ENCODE results near the gene KRT6B. TPM values are rescaled to one million over a fixed set of nuclear protein-coding genes. Genes with fewer than 3 reads are reported as not detected.
"Not testable (repeated sequence)": the region's sequence is repeated elsewhere in the genome, so short reads cannot be mapped to it uniquely, and the experiment has no call there.

The KRT6B gene
- total RNA-seq (1 to 10 TPM in 2 of 6 donors, under 1 TPM in 3, not detected in 1; 0.08 to 3.6 (median 0.20) TPM), polyA plus RNA-seq (under 1 TPM in 1 of 2 donors, not detected in 1; 0.23 TPM)

DNA sequence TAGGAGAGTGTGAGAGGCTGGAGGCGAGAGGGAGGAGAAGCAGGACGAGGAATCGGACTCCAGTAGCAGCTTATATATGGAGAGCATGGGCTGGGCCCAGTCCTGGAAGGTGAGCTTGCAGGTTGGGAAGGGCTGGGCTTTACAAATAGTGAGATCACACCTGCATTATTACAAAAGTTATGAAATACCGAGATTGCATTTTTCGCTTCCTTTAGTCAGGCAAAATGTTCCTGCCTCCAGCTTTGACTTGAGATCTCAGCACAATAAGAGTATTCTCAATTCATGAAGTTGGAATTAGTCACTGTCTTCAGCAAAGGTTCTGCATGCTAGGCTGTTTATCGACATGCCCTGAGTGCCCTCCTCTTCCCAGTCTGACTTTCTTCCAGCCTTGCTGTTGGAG lies at the start of gene KRT6B:
Gene KRT6B, minus strand, starts transcription at position 46 of the 400 bp plus-strand sequence. CDS start 68 bp downstream, outside the sequence.
- Histone ChIP-seq H3K4me3 (no peak within 1 kb of the TSS), H3K27me3 (no peaks in the 10 kb centered on the region), H3K4me1 (no peaks in the 10 kb centered on the region), H3K9me3 (no peaks in the 10 kb centered on the region), H3K27ac (no peak within 1 kb of the TSS), H3K36me3 (no peaks in the 10 kb centered on the region)
- TF ChIP-seq, protein P1, sequence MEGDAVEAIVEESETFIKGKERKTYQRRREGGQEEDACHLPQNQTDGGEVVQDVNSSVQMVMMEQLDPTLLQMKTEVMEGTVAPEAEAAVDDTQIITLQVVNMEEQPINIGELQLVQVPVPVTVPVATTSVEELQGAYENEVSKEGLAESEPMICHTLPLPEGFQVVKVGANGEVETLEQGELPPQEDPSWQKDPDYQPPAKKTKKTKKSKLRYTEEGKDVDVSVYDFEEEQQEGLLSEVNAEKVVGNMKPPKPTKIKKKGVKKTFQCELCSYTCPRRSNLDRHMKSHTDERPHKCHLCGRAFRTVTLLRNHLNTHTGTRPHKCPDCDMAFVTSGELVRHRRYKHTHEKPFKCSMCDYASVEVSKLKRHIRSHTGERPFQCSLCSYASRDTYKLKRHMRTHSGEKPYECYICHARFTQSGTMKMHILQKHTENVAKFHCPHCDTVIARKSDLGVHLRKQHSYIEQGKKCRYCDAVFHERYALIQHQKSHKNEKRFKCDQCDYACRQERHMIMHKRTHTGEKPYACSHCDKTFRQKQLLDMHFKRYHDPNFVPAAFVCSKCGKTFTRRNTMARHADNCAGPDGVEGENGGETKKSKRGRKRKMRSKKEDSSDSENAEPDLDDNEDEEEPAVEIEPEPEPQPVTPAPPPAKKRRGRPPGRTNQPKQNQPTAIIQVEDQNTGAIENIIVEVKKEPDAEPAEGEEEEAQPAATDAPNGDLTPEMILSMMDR (IDR thresholded peaks at IDR 0.05) = no peak
- intact Hi-C loops (cut with DNase I) = no loop called here
- 74 to 79% methylated on average over 6 of the region's 6 CpGs for WGBS, 2 donors
- FAIRE-seq = no peak
- DNase-seq = no peak
- peak in 3 of 4 donors; percentile 23 to 30 (median 26) for ATAC-seq

DNA sequence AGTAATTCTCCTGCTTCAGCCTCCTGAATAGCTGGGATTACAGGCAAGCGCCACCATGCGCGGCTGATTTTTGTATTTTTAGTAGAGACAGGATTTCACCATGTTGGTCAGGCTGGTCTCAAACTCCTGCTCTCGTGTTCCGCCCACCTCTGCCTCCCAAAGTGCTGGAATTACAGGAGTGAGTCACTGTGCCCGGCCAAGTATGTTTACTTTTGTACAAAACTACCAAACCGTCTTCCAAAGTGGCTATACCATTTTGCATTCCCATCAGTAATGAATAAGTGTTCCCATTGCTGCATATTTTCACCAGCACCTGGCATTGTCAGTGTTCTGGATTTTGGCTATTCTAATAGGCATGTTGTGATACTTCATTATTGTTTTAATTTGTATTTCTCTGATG lies 49.5 kb upstream of the KRT6B start:
- Histone ChIP-seq H3K4me1 (no peaks in the 10 kb centered on the region), H3K36me3 (no peaks in the 10 kb centered on the region), H3K27ac (no peak overlapping the region), H3K9me3 (no peaks in the 10 kb centered on the region), H3K4me3 (no peak overlapping the region), H3K27me3 (peaks cover 0 to 3% (median 0%) of the 10 kb centered on the region in 4 donors)
- TF ChIP-seq, protein P1 (IDR thresholded peaks at IDR 0.05) = no peak
- ATAC-seq = no peak
- DNase-seq = no peak
- WGBS, 2 donors = 77 to 84% methylated on average over 7 of the region's 7 CpGs
- intact Hi-C loops (cut with DNase I) = no loop called here
- FAIRE-seq = no peak

GRCh38 chr12:52500574-52500973 lies 48.6 kb upstream of the KRT6B start:
- H3K36me3 ChIP-seq; H3K27ac ChIP-seq; DNase-seq; intact Hi-C loops (cut with DNase I); H3K9me3 ChIP-seq; FAIRE-seq; ATAC-seq; H3K27me3 ChIP-seq; H3K4me1 ChIP-seq; H3K4me3 ChIP-seq: not testable (repeated sequence)
- WGBS, 2 donors = 51 to 57% methylated on average over 6 of the region's 6 CpGs

DNA sequence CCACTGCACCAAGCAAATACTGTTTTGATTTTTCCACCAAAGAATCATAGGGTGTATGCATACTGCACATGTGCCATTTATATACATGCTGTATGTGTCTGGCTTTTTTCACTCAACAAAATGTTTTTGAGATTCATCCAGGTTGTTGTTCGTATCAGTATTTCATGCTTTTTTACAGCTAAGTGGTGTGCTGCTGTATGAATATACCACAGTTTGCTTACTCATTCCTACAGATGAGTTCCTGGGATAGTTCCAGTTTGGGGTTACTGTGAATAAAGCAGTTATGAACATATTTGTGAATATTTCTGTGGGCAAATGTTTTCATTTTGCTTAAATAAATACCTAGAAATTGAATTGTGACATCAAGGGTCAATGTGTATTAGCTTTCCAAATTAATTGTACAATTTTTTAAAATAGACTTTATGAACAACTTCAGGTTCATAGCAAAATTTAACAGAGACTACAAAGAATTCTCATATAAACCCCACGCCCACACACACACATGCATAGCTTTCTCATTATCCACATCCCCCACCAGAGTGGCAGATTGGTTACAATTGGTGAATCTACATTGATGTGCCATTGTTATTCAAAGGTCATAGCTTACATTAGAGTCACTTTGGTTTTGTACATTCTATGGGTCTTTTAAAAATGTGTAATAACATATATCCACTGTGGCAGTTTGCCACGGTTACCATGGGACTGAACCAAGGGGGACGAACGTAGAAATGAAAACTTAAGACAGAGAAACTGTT lies 48.0 kb upstream of the KRT6B start:
- intact Hi-C loops (cut with DNase I) = loop anchor here in 1 of 3 donors (10.0 kb wide), 1 partner anchor 105 kb away; no protein-coding TSS in a partner anchor
- ATAC-seq (no peak), FAIRE-seq (no peak), DNase-seq (no peak)
- no peak overlapping the region for H3K4me3 ChIP-seq
- 68 to 84% methylated on average over 5 of the region's 5 CpGs for WGBS, 2 donors
- no peaks in the 10 kb centered on the region for H3K9me3 ChIP-seq
- H3K27ac ChIP-seq = no peak overlapping the region
- TF ChIP-seq, protein P1 (IDR thresholded peaks at IDR 0.05) = no peak
- H3K4me1 ChIP-seq = no peaks in the 10 kb centered on the region
- H3K27me3 ChIP-seq = no peaks in the 10 kb centered on the region
- no peaks in the 10 kb centered on the region for H3K36me3 ChIP-seq

DNA sequence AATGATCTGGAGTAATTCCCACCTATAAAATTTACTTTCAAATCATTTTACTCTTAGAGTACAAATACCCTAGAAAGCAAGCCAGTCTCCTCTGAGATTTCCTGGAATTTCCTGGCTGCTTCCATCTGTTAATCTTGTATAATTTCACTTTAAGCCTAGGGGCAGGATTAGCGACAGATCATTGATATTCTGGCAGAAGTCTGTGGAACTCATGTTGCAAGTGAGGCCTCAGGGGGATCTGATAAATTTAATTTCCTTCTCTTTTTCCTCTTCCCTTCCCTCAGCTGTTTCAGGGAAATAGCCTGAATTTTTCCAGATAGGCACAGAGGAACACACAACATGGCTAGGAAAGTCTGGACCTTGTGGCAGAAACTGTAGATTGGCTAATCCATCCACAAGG lies 47.0 kb upstream of the KRT6B start:
- H3K4me3 ChIP-seq = no peak overlapping the region
- no peaks in the 10 kb centered on the region for H3K9me3 ChIP-seq
- H3K4me1 ChIP-seq = no peaks in the 10 kb centered on the region
- ATAC-seq = no peak
- TF ChIP-seq, protein P1 (IDR thresholded peaks at IDR 0.05) = no peak
- intact Hi-C loops (cut with DNase I) = loop anchor here in 1 of 3 donors (10.0 kb wide), 1 partner anchor 104 kb away; no protein-coding TSS in a partner anchor
- no peak for DNase-seq
- H3K36me3 ChIP-seq = no peaks in the 10 kb centered on the region
- no peaks in the 10 kb centered on the region for H3K27me3 ChIP-seq
- WGBS, 2 donors = 80 to 85% methylated on average over 1 of the region's 1 CpG
- H3K27ac ChIP-seq = no peak overlapping the region
- FAIRE-seq = no peak
